Thyroid gland (tissue), 4 donors: ENCODE results near the gene MSH3.

Source experiments
- CTCF ChIP-seq, 6 experiments: fragments of 200-600 bp in 3 of 6; fragments of 450-650 bp in 3 of 6; sonication (generic) in 3 of 6; IDR thresholded peaks; one replicate each; pipeline ENCODE4 v1.5.1; 2016 to 2019; ENCODE audit warnings: antibody characterized with exemption in 6 of 6, mild to moderate bottlenecking in 2 of 6, inconsistent platforms in 1 of 6, moderate library complexity in 1 of 6
- POLR2A ChIP-seq, 2 donors: fragments of 450-650 bp; IDR thresholded peaks; one replicate each; pipeline ENCODE4 v1.6.1; 2017; ENCODE audit warnings: antibody characterized with exemption in 2 of 2, mild to moderate bottlenecking in 2 of 2, moderate library complexity in 1 of 2

GRCh38 chr5:80806929-80807328, 152.5 kb downstream of the MSH3 start:
- TF ChIP-seq POLR2A (IDR thresholded peaks at IDR 0.05) (no peak), CTCF (IDR thresholded peaks at IDR 0.05) (no peak)
